ENCODE data around the gene AGAP3. TPM values are rescaled to one million over a fixed set of nuclear protein-coding genes. Genes with fewer than 3 reads are reported as not detected.

Gene AGAP3
- total RNA-seq, 2 donors from 2014 or later: 50.8 to 64.0 TPM

- ATAC-seq (no peak), DNase-seq (no peak)
- intact Hi-C loops (cut with DNase I, micrococcal nuclease): no loop called here
These were observed 52.0 kb downstream of the AGAP3 start for GRCh38 chr7:151138153-151138851.

GRCh38 chr7:151139071-151139790, 53.0 kb downstream of the AGAP3 start:
- DNase-seq (no peak), ATAC-seq (no peak)
- intact Hi-C loops (cut with DNase I, micrococcal nuclease): no loop called here

GRCh38 chr7:151139791-151140190, 53.5 kb downstream of the AGAP3 start:
- ATAC-seq (no peak), DNase-seq (no peak)
- intact Hi-C loops (cut with DNase I, micrococcal nuclease): no loop called here

- no peak for DNase-seq
- no peak for ATAC-seq
- intact Hi-C loops (cut with DNase I, micrococcal nuclease): no loop called here
These were observed 54.6 kb downstream of the AGAP3 start for GRCh38 chr7:151140826-151141225.

- ATAC-seq (no peak), DNase-seq (no peak)
- intact Hi-C loops (cut with DNase I, micrococcal nuclease): no loop called here
These were observed 55.1 kb downstream of the AGAP3 start for GRCh38 chr7:151141311-151141854.

GRCh38 chr7:151141855-151142685, 55.8 kb downstream of the AGAP3 start:
- intact Hi-C loops (cut with DNase I, micrococcal nuclease): no loop called here
- ATAC-seq: no peak
- no peak for DNase-seq

- ATAC-seq (no peak), DNase-seq (no peak)
- intact Hi-C loops (cut with DNase I, micrococcal nuclease): no loop called here
These were observed 56.4 kb downstream of the AGAP3 start for GRCh38 chr7:151142686-151143040.

- no peak for DNase-seq
- ATAC-seq: no peak
- intact Hi-C loops (cut with DNase I, micrococcal nuclease): no loop called here
These were observed 57.2 kb downstream of the AGAP3 start for GRCh38 chr7:151143261-151144015.

GRCh38 chr7:151144387-151144786, 58.1 kb downstream of the AGAP3 start:
- ATAC-seq (no peak), DNase-seq (no peak)
- intact Hi-C loops (cut with DNase I, micrococcal nuclease): no loop called here

- ATAC-seq (no peak), DNase-seq (no peak)
- intact Hi-C loops (cut with DNase I, micrococcal nuclease): no loop called here
These were observed 60.5 kb downstream of the AGAP3 start for GRCh38 chr7:151146761-151147160.

GRCh38 chr7:151148319-151149259, 62.3 kb downstream of the AGAP3 start:
- no peak for ATAC-seq
- intact Hi-C loops (cut with DNase I, micrococcal nuclease): no loop called here
- no peak for DNase-seq

GRCh38 chr7:151150388-151150787, 64.1 kb downstream of the AGAP3 start:
- ATAC-seq (peak; percentile 99), DNase-seq (peak; percentile 53 to 61)

GRCh38 chr7:151152643-151153513, 66.6 kb downstream of the AGAP3 start:
- intact Hi-C loops (cut with DNase I, micrococcal nuclease): no loop called here
- ATAC-seq (no peak), DNase-seq (no peak)

More at GRCh38 chr7:151150388-151150787, 64.1 kb downstream of the AGAP3 start:
- intact Hi-C loops (cut with DNase I, micrococcal nuclease): no loop called here

- ATAC-seq (peak; percentile 99), DNase-seq (no peak)
- intact Hi-C loops (cut with DNase I, micrococcal nuclease): no loop called here
These were observed 71.5 kb downstream of the AGAP3 start for GRCh38 chr7:151157645-151158329.

- intact Hi-C loops (cut with DNase I, micrococcal nuclease): no loop called here
- DNase-seq (no peak), ATAC-seq (no peak)
These were observed 75.5 kb downstream of the AGAP3 start for GRCh38 chr7:151161757-151162156.

GRCh38 chr7:151166629-151167196, 80.4 kb downstream of the AGAP3 start:
- intact Hi-C loops (cut with DNase I, micrococcal nuclease): no loop called here
- DNase-seq (no peak), ATAC-seq (peak; percentile 29)
